Globus pallidus (tissue), 1 donor: Measurements from ENCODE around the gene SLC6A11.

Experiments
- DNase-seq: peaks from one replicate; pipeline ENCODE4 v3.0.0-alpha.2; 2015; ENCODE audit warnings: low spot score

The SLC6A11 gene

DNA sequence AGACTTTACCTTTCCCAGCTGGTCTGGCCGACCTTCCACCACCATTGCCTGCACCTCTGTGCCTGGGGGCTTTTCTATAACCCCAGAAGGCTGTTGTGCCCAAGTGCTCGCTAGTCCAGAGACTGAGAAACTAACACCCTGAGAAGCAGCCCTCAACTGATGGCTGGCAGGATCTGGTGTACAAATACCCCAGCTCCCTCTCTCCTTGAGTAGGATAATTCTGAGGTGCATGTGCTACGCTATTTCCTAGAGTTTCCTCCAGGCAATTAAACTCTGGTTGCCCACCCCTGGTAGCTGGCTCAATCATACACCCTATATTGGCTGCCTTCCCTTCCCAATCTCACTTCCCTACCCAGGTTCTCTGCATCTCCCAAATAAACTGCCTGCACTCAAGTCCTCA is 165.0 kb downstream of the SLC6A11 start:
- DNase-seq = no peak

DNA sequence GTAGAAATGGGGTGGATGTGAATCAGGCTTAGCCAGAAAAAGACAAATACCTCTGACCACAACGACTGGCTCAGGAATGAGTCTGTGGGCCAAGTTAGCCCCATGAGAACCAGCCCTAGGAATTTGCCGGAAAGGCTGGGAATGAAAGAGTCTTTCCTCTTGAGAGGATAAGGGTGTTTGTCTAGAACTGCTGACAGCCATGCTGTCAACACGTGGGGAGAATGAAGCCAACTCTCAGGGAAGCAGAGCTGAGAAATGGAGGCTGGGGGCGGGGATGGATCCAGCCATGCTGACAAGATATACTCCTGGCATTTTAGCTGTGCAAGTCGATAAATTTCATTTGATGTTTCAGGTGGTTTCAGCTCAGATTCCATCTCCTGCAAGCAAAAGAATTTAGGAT is 165.9 kb downstream of the SLC6A11 start:
- no peak for DNase-seq

DNA sequence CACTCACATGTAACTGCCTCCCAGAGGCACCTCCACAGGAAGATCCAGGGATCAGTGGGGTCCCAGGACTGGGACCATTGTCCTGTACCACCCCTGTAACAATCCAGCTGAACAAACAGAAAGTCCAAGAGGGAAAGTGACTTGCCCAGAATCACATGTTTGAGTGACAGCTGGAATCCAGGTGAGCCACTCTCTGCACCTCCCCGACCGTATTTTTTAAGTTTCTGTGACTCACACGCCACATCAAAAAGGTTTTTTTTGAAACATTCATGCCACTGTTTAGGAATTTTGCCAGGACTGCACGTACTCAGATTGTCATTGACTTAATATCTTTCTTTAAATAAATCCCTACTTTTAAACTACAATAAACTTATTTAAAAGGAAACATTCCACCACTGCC is 166.8 kb downstream of the SLC6A11 start:
- DNase-seq = peak; percentile 20

DNA sequence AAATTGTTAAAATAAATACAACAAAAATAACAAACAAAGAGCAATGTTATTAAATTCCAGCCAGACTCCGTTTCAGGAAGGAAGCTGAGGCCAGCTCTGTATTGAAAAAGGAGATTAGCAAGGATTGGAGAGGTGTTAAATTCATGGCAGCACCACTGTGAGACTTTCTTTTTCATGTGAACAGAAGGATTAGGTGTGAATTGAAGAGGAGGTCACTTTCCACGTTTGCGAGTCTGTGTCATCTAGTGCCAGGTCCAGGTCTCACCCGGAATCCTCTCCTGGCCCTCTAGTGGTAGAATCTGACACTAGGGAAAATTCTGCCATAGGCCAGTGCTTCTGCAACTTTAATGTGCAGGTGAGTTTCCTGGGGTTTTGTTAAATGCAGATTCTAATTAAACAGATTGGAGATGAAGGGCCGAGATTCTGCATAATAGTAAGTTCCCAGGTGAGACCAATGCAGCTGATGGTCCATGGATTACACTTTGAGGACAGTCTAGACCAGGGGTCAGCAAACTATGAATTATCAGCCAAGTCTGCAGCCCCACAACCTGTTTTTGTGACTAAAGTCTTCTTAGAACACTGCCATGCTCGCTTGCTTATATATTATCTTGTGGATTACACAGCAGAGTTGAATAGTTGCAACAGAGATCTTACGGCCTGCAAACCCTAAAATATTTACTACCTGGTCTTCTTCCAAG is 167.3 kb downstream of the SLC6A11 start:
- DNase-seq = peak; percentile 73

DNA sequence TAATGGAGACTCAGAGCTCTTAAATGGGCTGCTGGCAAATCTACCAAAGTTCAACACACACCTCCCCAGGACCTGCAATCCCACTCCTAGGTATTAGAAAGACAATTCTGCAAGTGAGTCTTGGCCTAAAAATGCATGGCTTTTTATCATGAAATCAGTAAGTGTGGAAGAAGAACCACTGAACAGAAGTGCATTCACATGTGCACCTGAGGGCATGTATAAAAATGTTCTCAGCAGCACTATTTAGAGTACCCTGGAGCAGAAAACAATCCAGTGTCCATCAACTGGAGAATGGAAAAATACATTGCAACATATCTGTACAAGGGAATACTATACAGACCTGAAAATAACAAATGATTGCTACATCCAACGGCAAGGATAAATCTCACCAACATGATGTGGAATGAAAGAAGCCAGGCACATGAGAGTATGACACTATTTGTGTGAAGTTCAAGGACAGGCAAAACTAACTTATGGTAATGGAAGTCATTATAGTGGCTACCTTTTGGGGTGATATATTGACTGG is 168.4 kb downstream of the SLC6A11 start:
- no peak for DNase-seq

DNA sequence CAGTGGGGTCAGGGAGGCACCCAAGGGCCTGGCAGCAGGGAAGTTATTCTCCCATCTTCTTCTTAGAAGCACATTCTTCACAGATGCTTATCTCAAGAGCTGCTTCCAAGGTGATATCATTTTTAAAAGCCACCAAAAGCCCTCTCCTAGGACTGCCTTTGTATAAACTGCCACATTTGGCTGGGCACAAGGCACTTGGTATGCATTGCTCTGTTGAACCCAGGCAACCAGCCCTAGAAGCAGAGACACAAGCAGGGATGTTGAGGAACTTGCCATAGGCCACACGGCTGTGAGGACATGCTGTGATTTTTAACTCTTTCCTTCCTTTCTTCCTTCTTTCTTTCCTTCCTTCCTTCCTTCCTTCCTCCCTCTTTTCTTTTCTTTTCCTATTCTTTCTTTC is 169.2 kb downstream of the SLC6A11 start:
- DNase-seq = no peak

DNA sequence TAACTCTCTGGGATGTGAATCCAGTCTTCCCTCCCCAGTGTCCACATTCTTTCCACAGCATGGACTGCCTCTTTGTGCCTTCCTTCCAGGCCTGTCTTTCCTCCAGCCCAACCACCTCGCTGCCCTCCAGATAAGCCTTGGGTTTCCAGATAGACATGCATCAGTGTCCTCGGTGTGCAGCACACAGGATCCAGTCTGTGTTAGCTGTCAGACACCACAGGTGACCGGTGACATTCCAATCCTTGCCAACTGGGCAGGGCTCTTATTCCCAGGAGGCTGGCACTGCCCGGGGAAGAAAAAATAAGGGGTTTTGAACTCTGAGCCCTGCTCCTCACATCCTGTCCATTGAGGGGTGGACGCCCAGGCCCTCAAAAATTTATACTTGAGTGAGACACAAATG is 170.6 kb downstream of the SLC6A11 start:
- DNase-seq = no peak

DNA sequence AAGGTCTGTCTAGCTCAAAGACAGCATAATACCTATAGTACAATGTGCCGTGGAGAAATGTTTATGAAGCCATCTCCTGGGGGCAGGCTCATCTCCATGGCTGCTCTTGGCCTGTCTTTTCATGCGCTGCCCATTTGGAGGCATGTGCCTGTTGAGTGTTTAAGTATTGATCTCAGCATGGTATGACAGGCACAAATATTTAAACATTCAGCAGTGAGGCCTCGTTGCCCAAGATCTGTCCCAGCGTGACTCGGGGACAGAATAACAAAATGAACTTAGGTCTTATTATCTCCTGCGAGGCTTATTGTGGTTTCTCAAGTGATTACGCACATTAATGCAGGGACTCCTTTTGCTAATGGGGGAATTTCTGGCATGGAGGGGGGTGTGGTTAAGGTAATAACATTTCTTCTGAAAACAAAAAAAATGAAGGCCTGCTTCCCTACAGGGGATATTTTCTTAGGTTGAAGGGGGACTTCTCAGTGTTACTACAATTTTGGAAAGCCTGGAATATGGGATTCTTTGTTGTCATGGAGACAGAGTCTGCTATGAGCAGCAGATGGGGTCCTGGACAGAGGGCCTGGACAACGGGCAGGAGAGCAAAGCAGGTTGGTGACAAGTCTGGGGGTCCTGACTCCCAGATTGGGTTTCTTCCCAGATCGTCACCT is 172.1 kb downstream of the SLC6A11 start:
- no peak for DNase-seq

DNA sequence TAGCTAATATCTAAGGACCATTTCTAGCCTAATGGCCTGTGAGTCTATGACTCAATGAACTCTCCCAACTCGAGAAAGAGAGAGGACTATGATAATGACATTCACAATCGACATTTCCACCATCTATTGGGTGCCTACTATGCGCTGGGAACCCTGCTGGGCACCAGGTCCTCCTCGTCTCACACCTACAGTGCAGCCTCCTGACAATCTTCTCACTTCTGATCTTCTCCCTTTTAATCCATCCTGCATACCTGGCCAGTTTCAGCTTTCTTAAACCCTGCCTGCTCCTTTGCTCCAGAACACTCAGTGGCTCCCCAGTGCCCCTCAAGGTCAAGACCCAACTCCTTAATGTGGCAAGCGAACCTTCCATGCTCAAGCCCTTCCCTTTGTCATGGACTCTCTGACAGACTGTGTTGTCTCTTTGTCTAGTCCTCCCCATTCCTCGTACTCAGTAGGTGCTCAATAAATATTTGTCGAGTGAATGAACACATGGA is 173.0 kb downstream of the SLC6A11 start:
- DNase-seq = no peak
